B cell (primary cell): ENCODE measurements around the gene RPP40.

Experiments
- EZH2 ChIP-seq: IDR thresholded peaks from 2 replicates; pipeline ENCODE4 v1.6.1; 2012; ENCODE audit warnings: borderline replicate concordance, low read depth, mild to moderate bottlenecking, moderate library complexity, low read length; ENCODE audit not compliant: insufficient read depth, poor library complexity, severe bottlenecking
- TF ChIP-seq, protein P1 (sequence below): fragments of 200-600 bp; IDR thresholded peaks from one replicate; pipeline ENCODE4 v1.8.0; 2022; ENCODE audit warnings: antibody characterized with exemption, mild to moderate bottlenecking

DNA sequence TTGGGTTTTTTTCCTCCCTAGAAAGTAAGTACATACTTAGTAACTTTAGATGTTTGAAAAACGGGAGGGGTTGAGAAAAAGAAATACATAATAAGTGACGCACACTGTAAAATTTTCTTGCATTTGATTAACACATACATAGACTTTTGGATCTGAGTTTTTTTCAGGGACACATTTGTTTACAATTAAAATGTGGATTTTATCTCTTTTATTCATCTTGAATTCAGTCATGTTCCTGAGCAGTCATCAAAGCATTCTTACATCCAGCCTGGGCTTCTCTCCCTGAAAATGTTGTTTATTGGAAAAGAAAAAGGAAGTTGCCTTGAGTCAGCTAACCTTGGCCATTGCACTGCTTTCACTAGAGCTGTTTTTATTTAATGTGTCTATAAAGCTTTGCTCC, 8.7 kb upstream of the RPP40 start:
- TF ChIP-seq EZH2, result no peak
- TF ChIP-seq, protein P1, sequence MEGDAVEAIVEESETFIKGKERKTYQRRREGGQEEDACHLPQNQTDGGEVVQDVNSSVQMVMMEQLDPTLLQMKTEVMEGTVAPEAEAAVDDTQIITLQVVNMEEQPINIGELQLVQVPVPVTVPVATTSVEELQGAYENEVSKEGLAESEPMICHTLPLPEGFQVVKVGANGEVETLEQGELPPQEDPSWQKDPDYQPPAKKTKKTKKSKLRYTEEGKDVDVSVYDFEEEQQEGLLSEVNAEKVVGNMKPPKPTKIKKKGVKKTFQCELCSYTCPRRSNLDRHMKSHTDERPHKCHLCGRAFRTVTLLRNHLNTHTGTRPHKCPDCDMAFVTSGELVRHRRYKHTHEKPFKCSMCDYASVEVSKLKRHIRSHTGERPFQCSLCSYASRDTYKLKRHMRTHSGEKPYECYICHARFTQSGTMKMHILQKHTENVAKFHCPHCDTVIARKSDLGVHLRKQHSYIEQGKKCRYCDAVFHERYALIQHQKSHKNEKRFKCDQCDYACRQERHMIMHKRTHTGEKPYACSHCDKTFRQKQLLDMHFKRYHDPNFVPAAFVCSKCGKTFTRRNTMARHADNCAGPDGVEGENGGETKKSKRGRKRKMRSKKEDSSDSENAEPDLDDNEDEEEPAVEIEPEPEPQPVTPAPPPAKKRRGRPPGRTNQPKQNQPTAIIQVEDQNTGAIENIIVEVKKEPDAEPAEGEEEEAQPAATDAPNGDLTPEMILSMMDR, result no peak
